ENCODE data around the gene NRGN. TPM values are rescaled to one million over a fixed set of nuclear protein-coding genes. Genes with fewer than 3 reads are reported as not detected.

The NRGN gene
- total RNA-seq, 1 donor from 2014 or later, result 2.7 TPM

DNA sequence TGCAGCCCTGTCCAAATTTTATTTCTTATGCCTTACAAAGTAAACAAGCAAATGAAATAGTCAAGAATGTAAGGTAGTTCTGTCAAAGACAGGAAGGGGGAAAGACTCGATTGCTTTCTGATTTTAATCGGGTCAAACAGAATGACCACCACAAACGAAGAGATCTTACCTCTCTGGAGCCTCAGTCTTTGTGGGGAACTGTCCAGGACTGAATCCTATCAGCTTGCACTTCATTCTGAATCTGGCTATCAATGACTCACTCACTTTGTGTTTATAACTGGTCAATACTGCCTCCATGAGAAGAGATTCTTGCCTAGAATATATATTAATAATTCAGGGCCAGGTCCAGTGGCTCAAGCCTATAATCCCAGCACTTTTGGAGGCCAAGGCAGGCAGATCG lies 43.3 kb downstream of the NRGN start:
- TF ChIP-seq, protein P1, sequence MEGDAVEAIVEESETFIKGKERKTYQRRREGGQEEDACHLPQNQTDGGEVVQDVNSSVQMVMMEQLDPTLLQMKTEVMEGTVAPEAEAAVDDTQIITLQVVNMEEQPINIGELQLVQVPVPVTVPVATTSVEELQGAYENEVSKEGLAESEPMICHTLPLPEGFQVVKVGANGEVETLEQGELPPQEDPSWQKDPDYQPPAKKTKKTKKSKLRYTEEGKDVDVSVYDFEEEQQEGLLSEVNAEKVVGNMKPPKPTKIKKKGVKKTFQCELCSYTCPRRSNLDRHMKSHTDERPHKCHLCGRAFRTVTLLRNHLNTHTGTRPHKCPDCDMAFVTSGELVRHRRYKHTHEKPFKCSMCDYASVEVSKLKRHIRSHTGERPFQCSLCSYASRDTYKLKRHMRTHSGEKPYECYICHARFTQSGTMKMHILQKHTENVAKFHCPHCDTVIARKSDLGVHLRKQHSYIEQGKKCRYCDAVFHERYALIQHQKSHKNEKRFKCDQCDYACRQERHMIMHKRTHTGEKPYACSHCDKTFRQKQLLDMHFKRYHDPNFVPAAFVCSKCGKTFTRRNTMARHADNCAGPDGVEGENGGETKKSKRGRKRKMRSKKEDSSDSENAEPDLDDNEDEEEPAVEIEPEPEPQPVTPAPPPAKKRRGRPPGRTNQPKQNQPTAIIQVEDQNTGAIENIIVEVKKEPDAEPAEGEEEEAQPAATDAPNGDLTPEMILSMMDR (IDR thresholded peaks at IDR 0.05; ENCODE audit: unreplicated experiment), result no peak
- Mint-ChIP-seq H3K9me3 (no peaks in the 10 kb centered on the region), H3K4me1 (peaks cover 9% of the 10 kb centered on the region), H3K27me3 (ENCODE audit: low read depth) (no peaks in the 10 kb centered on the region), H3K27ac (no peak overlapping the region), H3K36me3 (no peaks in the 10 kb centered on the region), H3K4me3 (no peak overlapping the region)
- no peak for DNase-seq (ENCODE audit: low spot score in 2 of 2, unreplicated experiment in 2 of 2)

DNA sequence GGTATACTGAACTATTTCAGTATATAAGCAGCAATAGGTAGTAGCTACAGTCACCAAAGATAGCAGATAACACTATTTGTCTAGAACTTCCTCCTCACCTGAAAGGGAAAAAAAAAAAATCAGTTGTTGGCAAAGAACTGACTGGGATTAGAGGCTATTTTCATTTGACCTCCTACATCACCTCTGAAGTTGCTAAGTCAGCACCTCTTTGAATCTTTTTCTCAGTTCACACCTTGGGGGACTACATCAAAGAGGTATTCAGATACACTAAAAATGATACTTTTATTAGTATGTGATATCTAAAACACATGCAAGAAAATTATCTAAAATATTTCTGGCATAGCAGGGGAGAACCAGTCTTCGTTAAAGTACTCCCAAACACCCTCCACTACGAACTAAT lies 44.3 kb downstream of the NRGN start:
- Mint-ChIP-seq H3K9me3 (no peaks in the 10 kb centered on the region), H3K4me3 (no peak overlapping the region), H3K27me3 (ENCODE audit: low read depth) (no peaks in the 10 kb centered on the region), H3K27ac (no peak overlapping the region), H3K36me3 (no peaks in the 10 kb centered on the region), H3K4me1 (peaks cover 9% of the 10 kb centered on the region)
- TF ChIP-seq, protein P1 (IDR thresholded peaks at IDR 0.05; ENCODE audit: unreplicated experiment), result no peak
- DNase-seq (ENCODE audit: low spot score in 2 of 2, unreplicated experiment in 2 of 2), result no peak

DNA sequence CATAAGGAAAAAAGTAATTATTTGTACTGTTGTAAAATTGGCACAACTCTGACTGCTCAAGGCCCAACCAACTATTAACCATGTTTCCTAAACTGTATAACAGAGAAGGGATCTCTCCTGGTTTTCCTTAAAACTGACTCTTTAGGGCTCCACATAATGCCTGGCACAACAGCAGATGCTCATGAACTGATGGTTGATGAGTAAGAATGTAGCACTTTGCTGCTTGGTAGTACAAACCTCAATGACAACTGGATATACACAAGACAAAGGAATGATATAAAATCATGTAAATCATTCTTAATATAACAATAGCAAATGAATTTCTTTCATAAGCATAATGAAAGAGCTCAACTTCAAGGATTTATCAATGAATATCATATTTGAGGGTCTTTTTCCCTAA lies 48.8 kb downstream of the NRGN start:
- Mint-ChIP-seq H3K4me1 (peaks cover 17% of the 10 kb centered on the region), H3K9me3 (no peaks in the 10 kb centered on the region), H3K27ac (no peak overlapping the region), H3K36me3 (no peaks in the 10 kb centered on the region), H3K4me3 (no peak overlapping the region), H3K27me3 (ENCODE audit: low read depth) (no peaks in the 10 kb centered on the region)
- DNase-seq (ENCODE audit: low spot score in 2 of 2, unreplicated experiment in 2 of 2), result no peak
- TF ChIP-seq, protein P1 (IDR thresholded peaks at IDR 0.05; ENCODE audit: unreplicated experiment), result no peak

DNA sequence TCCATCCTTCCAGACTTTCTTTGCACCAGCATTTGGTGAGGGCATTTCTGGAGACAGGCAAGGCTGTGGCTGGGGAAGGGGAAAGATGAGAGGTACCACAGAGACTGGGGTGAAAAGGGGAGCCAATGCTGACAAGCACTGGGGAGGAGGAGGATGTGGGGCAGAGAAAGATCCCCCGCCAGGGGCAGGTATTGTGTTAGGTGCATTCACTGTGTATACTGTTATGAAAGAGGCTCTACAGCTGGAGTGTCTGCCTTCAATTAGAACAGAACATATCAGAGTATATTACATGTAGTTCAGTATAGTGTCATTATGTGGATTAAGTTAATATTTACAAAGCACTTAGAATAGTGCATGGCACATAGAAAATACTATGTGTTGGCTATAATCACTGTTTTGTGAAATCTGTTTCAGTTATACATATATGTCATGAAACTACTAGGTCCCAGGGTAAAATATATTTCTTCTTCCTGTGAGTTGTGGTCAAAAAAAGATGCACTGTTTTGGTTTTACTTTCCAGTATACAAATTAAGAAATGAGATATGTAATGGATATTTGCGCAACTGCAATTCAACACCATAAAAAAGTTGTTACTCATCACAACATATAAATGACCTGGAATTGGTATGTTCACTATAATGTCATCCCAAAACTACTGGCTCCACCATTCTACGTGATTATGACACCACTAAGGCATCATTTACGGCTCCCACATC lies 52.0 kb downstream of the NRGN start:
- no peak for DNase-seq (ENCODE audit: low spot score in 2 of 2, unreplicated experiment in 2 of 2)
- H3K9me3 Mint-ChIP-seq, result no peaks in the 10 kb centered on the region
- no peaks in the 10 kb centered on the region for H3K36me3 Mint-ChIP-seq
- no peak overlapping the region for H3K27ac Mint-ChIP-seq
- H3K4me1 Mint-ChIP-seq, result peaks cover 22% of the 10 kb centered on the region
- no peak overlapping the region for H3K4me3 Mint-ChIP-seq
- TF ChIP-seq, protein P1 (IDR thresholded peaks at IDR 0.05; ENCODE audit: unreplicated experiment), result no peak
- no peaks in the 10 kb centered on the region for H3K27me3 Mint-ChIP-seq (ENCODE audit: low read depth)

DNA sequence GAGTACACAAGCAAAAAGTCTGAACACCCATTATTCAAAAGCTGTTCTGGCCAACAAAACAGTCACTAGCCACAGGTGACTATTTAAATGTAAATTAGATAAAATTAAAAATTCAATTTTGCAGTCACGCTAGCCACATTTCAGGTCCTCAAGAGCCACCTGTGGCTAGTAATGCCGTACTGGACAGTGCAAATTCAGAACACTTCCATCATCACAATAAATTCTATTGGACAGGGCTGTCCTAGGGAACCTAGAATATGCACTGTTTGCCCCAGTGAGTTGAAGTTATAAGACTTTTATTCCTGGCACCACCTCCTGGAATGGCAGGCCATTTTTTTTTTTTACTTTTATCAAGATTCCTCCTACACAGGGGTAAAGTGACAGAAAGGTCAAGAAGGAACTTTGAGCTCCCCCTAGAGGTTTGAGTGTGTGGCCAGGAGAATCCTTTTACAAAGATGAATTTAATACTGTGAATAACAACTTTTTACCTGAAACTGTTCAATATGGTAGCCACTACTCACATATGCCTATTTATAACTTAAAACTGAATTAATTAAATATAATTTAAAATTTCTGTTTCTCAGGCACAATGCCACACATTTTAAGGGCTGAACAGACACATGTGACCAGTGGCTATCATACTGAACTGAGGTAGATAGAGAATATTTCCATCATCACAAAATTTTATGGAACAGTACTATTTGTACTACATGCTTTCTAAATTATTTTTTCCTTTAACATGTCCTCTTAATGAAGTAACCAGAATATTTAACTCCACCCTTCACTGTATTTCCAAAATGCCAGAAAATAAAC lies 53.9 kb downstream of the NRGN start:
- TF ChIP-seq, protein P1 (IDR thresholded peaks at IDR 0.05; ENCODE audit: unreplicated experiment), result no peak
- DNase-seq (ENCODE audit: low spot score in 2 of 2, unreplicated experiment in 2 of 2), result no peak
- Mint-ChIP-seq H3K4me1 (peaks cover 33% of the 10 kb centered on the region), H3K27me3 (ENCODE audit: low read depth) (no peaks in the 10 kb centered on the region), H3K9me3 (no peaks in the 10 kb centered on the region), H3K27ac (no peak overlapping the region), H3K36me3 (no peaks in the 10 kb centered on the region), H3K4me3 (no peak overlapping the region)

Data from mesothelial cell of epicardium (in vitro differentiated cells).